Stimulated activated CD4-positive, alpha-beta T cell treated with anti-CD3 and anti-CD28 coated beads, Interleukin-12 subunit alpha, Interleukin-12 subunit beta, amount 100 ng/mL, for 24 hours (primary cell): Measurements from ENCODE around the gene WDR13.
"Not testable (repeated sequence)": the region's sequence is repeated elsewhere in the genome, so short reads cannot be mapped to it uniquely, and the experiment has no call there.

Experiments used
- DNase-seq, 2 experiments: peaks; one replicate each; pipeline ENCODE4 v3.0.0-alpha.2; 2020; ENCODE audit warnings: low read depth in 2 of 2

Gene WDR13

DNA sequence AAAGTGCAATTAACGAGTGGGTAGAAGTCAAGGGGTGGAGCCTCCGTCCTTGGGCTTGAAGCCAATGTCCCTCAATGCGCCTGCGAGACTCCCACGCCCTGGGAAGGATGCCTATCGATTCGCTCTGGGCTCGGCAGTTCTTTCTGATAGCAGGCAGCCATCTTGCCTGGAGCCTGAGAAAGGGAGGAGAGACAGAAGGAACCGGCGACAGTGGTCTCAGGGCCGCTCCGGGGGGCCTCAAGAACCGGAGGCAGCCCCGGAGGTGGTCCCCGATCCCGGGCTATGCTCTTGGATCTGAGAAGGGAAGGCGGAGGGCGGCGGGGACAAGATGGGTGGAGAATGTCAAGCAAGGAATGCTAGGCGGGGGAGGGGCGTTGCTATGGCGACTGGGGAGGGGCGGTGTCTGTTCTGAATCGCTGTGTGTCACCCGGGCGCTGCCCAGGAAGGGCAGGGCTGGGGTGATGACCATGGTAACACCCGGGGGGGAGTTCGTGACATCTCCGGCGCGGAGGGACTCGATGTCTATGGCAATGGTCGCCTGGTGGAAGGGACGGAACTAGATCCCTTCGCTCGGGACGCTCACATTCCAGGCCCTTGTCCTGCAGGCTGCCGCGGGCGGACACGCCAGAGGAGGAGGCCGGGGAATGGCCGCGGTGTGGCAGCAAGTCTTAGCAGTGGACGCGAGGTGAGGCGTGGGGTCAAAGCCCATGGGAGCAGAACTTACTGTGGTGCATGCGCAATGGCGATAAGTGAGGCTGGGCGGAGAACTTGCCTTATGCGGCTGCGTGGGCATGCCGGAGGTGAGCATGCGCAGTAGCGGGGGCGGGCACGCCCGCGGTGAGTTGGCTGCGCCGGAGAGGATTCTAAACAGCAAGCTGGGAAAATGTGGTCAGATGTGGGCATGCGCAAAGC is at the start of gene WDR13:
Gene WDR13, plus strand, starts transcription at position 140 of the 912 bp plus-strand sequence. Its CDS starts 505 bp downstream, at position 645.
- DNase-seq = peak; percentile 71 to 83

GRCh38 chrX:48548871-48549270 is 48.4 kb upstream of the WDR13 start:
- DNase-seq = no peak

- not testable (repeated sequence) for DNase-seq
These were observed 41.5 kb upstream of the WDR13 start for GRCh38 chrX:48555731-48556325.

- DNase-seq = no peak
These were observed 39.0 kb upstream of the WDR13 start for GRCh38 chrX:48558271-48558670.

GRCh38 chrX:48559636-48560035 is 37.7 kb upstream of the WDR13 start:
- no peak for DNase-seq

- no peak for DNase-seq
These were observed 37.2 kb upstream of the WDR13 start for GRCh38 chrX:48560056-48560455.

GRCh38 chrX:48560681-48561080 is 36.6 kb upstream of the WDR13 start:
- DNase-seq = no peak

- no peak for DNase-seq
These were observed 27.3 kb upstream of the WDR13 start for GRCh38 chrX:48569958-48570357.

GRCh38 chrX:48573690-48574269 is 23.5 kb upstream of the WDR13 start:
- DNase-seq = no peak

GRCh38 chrX:48574270-48575266 is 22.7 kb upstream of the WDR13 start, which contains the start of gene RBM3:
Gene RBM3 (plus strand): TSS chrX:48574484. CDS start chrX:48575181, 697 bp downstream.
- peak; percentile 73 to 81 for DNase-seq

- DNase-seq = no peak
These were observed 21.6 kb upstream of the WDR13 start for GRCh38 chrX:48575642-48576041.

- no peak for DNase-seq
These were observed 21.2 kb upstream of the WDR13 start for GRCh38 chrX:48576108-48576507.

- DNase-seq = no peak
These were observed 18.6 kb upstream of the WDR13 start for GRCh38 chrX:48578661-48579128.

GRCh38 chrX:48579259-48579658 is 18.0 kb upstream of the WDR13 start:
- no peak for DNase-seq

- no peak for DNase-seq
These were observed 16.6 kb upstream of the WDR13 start for GRCh38 chrX:48580662-48581061.

GRCh38 chrX:48584698-48585097 is 12.6 kb upstream of the WDR13 start:
- DNase-seq = no peak

- DNase-seq = no peak
These were observed 7.7 kb upstream of the WDR13 start for GRCh38 chrX:48589482-48590162.

DNA sequence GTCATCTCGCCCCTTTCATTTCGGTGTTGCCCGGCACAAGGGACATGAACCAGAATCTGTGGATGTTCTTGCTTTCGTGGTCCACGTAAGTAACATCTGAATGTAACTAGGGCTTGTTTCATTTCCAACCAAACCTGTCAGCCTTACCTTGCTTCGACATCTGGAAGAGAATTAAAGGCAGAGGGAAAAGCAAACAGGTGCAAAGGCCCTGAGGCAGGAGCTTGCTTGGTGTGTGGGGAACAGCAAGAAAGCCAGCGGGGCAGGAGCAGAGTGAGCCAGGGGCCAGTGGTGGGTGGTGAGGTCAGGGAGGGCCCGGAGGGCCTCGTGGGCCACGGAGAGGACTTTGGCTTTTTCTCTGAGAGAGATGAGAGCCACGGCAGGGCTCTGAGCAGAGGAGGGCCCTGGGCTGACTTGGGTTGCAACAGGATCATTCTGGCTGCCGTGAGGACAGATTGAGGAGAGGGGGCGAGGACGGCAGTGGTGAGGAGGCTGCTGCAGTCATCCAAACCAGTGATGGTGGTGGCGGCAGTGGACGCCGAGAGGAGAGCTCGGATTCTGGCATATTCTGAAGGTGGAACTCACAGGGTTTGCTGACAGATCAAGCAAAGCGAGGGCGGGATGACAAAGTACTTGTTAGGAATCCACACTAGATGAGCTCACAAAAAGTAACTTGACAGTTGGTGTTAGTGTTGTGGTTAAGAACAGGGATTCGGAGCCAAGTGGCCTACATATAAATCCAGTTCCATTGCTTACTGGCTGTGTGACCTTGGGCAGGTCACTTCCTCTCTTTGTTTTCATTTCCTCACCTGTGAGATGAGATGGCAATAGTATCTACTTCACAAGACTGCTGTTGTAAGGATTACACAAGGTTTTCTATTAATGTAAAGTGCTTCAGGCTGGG is 6.8 kb upstream of the WDR13 start:
- DNase-seq = no peak

DNA sequence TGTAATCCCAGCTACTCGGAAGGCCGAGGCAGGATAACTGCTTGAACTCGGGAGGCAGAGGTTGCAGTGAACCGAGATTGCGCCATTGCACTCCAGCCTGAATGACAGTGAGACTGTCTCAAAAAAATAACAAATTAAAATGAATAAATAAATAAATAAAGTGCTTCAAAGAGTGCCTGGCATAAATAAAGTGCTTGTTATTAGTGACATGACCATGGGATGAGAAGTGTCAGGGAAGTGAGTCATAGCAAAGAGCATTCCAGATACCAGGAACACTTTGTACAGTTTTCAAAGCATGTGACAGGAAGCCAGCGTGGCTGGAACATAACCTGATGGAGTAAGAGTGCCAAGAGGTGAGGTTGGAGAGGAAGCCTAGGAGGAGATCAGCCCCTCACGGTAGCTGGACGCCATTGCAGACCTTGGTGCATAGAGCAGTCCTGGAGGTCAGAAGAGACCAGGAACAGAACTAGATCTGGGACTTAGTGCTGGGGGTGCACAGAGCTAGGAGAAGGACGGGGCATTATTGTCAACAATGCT is 6.0 kb upstream of the WDR13 start:
- DNase-seq = no peak
